ENCODE measurements around the gene QTRT2.

GRCh38 chr3:114093596-114093995 lies 37.1 kb downstream of the QTRT2 start:
- no peak for TF ChIP-seq CTCF (IDR thresholded peaks at IDR 0.05; ENCODE audit: low read depth, low read length)
- TF ChIP-seq EZH2phosphoT487 (IDR thresholded peaks at IDR 0.05; ENCODE audit: low read depth) = no peak

Data from OCI-LY3 (cell line).